Kidney (tissue), 22 donors: Measurements from ENCODE around the gene PDIK1L. TPM values are rescaled to one million over a fixed set of nuclear protein-coding genes. Genes with fewer than 3 reads are reported as not detected.
A peak's percentile ranks its signal among the peaks of the same experiment; 100 is the strongest.

ENCODE experiments used
- DNase-seq, 5 donors: peaks; one replicate each; pipeline ENCODE4 v3.0.0-alpha.2; 2013 to 2020
- FAIRE-seq: peaks from 2 replicates; lab custom pipeline; 2012; peaks lifted over from hg19 to GRCh38; lab: Jason Lieb, UNC
- H3K27ac ChIP-seq, 2 donors: one replicate each; pipeline ENCODE4 v1.7.0; 2013; ENCODE audit warnings: low read depth in 2 of 2, low read length in 2 of 2, inconsistent platforms in 1 of 2
- H3K27me3 ChIP-seq: one replicate; pipeline ENCODE4 v1.7.1; 2013; ENCODE audit warnings: low read length, inconsistent platforms; ENCODE audit not compliant: control insufficient read depth, insufficient read depth
- H3K36me3 ChIP-seq, 3 donors: one replicate each; pipeline versions ENCODE4 v1.7.0 to v1.7.1; 2013; ENCODE audit warnings: low read length in 3 of 3, control low read depth in 1 of 3, inconsistent platforms in 1 of 3; ENCODE audit not compliant: insufficient read depth in 3 of 3, control insufficient read depth in 2 of 3
- H3K4me1 ChIP-seq, 3 donors: one replicate each; pipeline versions ENCODE4 v1.7.0 to v1.7.1; 2013; ENCODE audit warnings: low read length in 3 of 3, inconsistent platforms in 1 of 3, low read depth in 1 of 3; ENCODE audit not compliant: control insufficient read depth in 2 of 3, insufficient read depth in 2 of 3
- H3K4me3 ChIP-seq, 3 donors: one replicate each; pipeline versions ENCODE4 v1.7.0 to v1.8.1; 2013; ENCODE audit warnings: low read length in 3 of 3, control low read depth in 1 of 3, inconsistent platforms in 1 of 3
- H3K9ac ChIP-seq, 3 donors: one replicate each; pipeline versions ENCODE4 v1.7.0 to v1.7.1; 2013; ENCODE audit warnings: low read length in 3 of 3, control low read depth in 1 of 3, inconsistent platforms in 1 of 3
- H3K9me3 ChIP-seq, 3 donors: one replicate each; pipeline versions ENCODE4 v1.7.0 to v1.7.1; 2013; ENCODE audit warnings: low read length in 3 of 3, control low read depth in 1 of 3, inconsistent platforms in 1 of 3; ENCODE audit not compliant: control insufficient read depth in 2 of 3, insufficient read depth in 1 of 3
- CTCF ChIP-seq: IDR thresholded peaks from 3 replicates; pipeline ENCODE4 v1.5.1; 2012; ENCODE audit warnings: mild to moderate bottlenecking, moderate library complexity, borderline replicate concordance; ENCODE audit not compliant: insufficient read depth; ENCODE audit errors: extremely low read depth
- intact Hi-C: fragments of 100-400 bp; cut with DNase I; formaldehyde crosslinking; loops from one replicate; pipeline ENCODE4 v1.11.1; 2022
- long read RNA-seq, 10 donors: library from polyadenylated mRNA in 1 of 10; unstranded in 1 of 10; transcript quantifications; one replicate each; pipeline ENCODE4 v2.0.0 and lab custom pipeline, GENCODE V29; 2021 to 2026
- polyA plus RNA-seq: library from polyadenylated mRNA; stranded (reverse); fragments of 350-450 nt; fragmentation: Illumina TruSeq; extraction: RNeasy Lipid Tissue Mini Kit (QIAGEN cat#74804); gene quantifications from one replicate; pipeline ENCODE4 v1.2.3, GENCODE V29; 2014; ENCODE audit warnings: low read depth, low replicate concordance; ENCODE audit not compliant: insufficient read depth
- total RNA-seq: library from RNA; stranded (reverse); fragmentation: NEBNext Ultra II Directional; extraction: Animal tissue kit (Norgen Biotek cat#: 25700); gene quantifications from one replicate; pipeline ENCODE4 v1.2.1, GENCODE V29; 2021
- donor health status: control.
- donor health status: control.
- donor health status: control.
- donor health status: control.
- donor health status: control.
- donor health status: DM: yes; HTN: yes; CAD: no.
- donor health status: Normal renal cell carcinoma (clear cell type).

The PDIK1L gene
- total RNA-seq (13.9 TPM), polyA plus RNA-seq (3.7 TPM)
- long read RNA-seq, donor 1, partial matches to known transcripts, result 0 of 1 reads
- long read RNA-seq, donor 1, other reads (novel, unspliced or antisense), result 0 of 1 reads
- long read RNA-seq, donor 2, full-length matches to known transcripts, result 6 of 6 reads
- long read RNA-seq, donor 2, partial matches to known transcripts, result 0 of 6 reads
- long read RNA-seq, donor 2, other reads (novel, unspliced or antisense), result 0 of 6 reads
- long read RNA-seq, donor 3, full-length matches to known transcripts, result 7 of 17 reads
- long read RNA-seq, donor 3, partial matches to known transcripts, result 10 of 17 reads
- long read RNA-seq, donor 3, other reads (novel, unspliced or antisense), result 0 of 17 reads
- long read RNA-seq, donor 4, partial matches to known transcripts, result 0 of 4 reads
- long read RNA-seq, donor 4, other reads (novel, unspliced or antisense), result 0 of 4 reads
- long read RNA-seq, donor 5, partial matches to known transcripts, result 0 of 1 reads
- long read RNA-seq, donor 5, other reads (novel, unspliced or antisense), result 0 of 1 reads
- long read RNA-seq, donor 6, transcript PDIK1L-201 (3 exons, 2,566 nt), result major isoform, 8 of 8 reads
- long read RNA-seq, donor 6, partial matches to known transcripts, result 0 of 8 reads
- long read RNA-seq, donor 6, other reads (novel, unspliced or antisense), result 0 of 8 reads
- long read RNA-seq, donor 7, partial matches to known transcripts, result 0 of 3 reads
- long read RNA-seq, donor 7, other reads (novel, unspliced or antisense), result 1 of 3 reads
- long read RNA-seq, donor 8, full-length matches to known transcripts, result 5 of 5 reads
- long read RNA-seq, donor 8, partial matches to known transcripts, result 0 of 5 reads
- long read RNA-seq, donor 8, other reads (novel, unspliced or antisense), result 0 of 5 reads
- long read RNA-seq, donor 9, partial matches to known transcripts, result 0 of 1 reads
- long read RNA-seq, donor 9, other reads (novel, unspliced or antisense), result 0 of 1 reads
- long read RNA-seq, donor 10, full-length matches to known transcripts, result 4 of 4 reads
- long read RNA-seq, donor 10, partial matches to known transcripts, result 0 of 4 reads
- long read RNA-seq, donor 10, other reads (novel, unspliced or antisense), result 0 of 4 reads

GRCh38 chr1:26111530-26112406 is at the start of gene PDIK1L:
Gene PDIK1L (plus strand): TSS chr1:26111824. CDS start chr1:26114309, 2,485 bp downstream.
- DNase-seq (peak; percentile 96 to 98 (median 97)), FAIRE-seq (no peak)
- Histone ChIP-seq H3K27ac (peak within 1 kb of the TSS; percentile 91 to 95), H3K36me3 (peaks cover 0 to 7% (median 3%) of the 10 kb centered on the region in 3 donors), H3K4me3 (peak within 1 kb of the TSS; percentile 95 to 97 (median 96)), H3K9me3 (no peaks in the 10 kb centered on the region), H3K27me3 (no peaks in the 10 kb centered on the region), H3K4me1 (peaks cover 4 to 7% (median 5%) of the 10 kb centered on the region in 3 donors), H3K9ac (peak within 1 kb of the TSS; percentile 83 to 88 (median 84))
- TF ChIP-seq CTCF, result no peak
- intact Hi-C loops, result no loop called here

GRCh38 chr1:26064553-26064952 is 47.1 kb upstream of the PDIK1L start:
- no peaks in the 10 kb centered on the region for H3K36me3 ChIP-seq
- DNase-seq, result peak in 2 of 5 donors; percentile 38 to 41
- no peak for TF ChIP-seq CTCF
- H3K9me3 ChIP-seq, result no peaks in the 10 kb centered on the region
- intact Hi-C loops, result no loop called here
- H3K27ac ChIP-seq, result no peak overlapping the region
- H3K27me3 ChIP-seq, result no peaks in the 10 kb centered on the region
- H3K4me3 ChIP-seq, result no peak overlapping the region
- no peak for FAIRE-seq
- H3K4me1 ChIP-seq, result no peaks in the 10 kb centered on the region
- H3K9ac ChIP-seq, result no peak overlapping the region

GRCh38 chr1:26066160-26066559 is 45.5 kb upstream of the PDIK1L start:
- Histone ChIP-seq H3K36me3 (no peaks in the 10 kb centered on the region), H3K4me1 (no peaks in the 10 kb centered on the region), H3K9ac (no peak overlapping the region), H3K4me3 (no peak overlapping the region), H3K9me3 (no peaks in the 10 kb centered on the region), H3K27ac (no peak overlapping the region), H3K27me3 (no peaks in the 10 kb centered on the region)
- no peak for TF ChIP-seq CTCF
- no peak for FAIRE-seq
- intact Hi-C loops, result no loop called here
- no peak for DNase-seq
